Coronary artery (tissue), 2 donors: ENCODE measurements around the gene NCK2.

Source experiments
- DNase-seq: peaks from one replicate; pipeline ENCODE4 v3.0.0-alpha.2; 2017; ENCODE audit warnings: low spot score
- H3K27ac ChIP-seq, 2 donors: fragments of 200-600 bp; sonication (generic); one replicate each; pipeline ENCODE4 v1.5.1; 2016 to 2019
- H3K4me3 ChIP-seq: fragments of 200-600 bp; sonication (generic); 2 replicates; pipeline ENCODE4 v1.5.1; 2016; ENCODE audit warnings: mild to moderate bottlenecking, moderate library complexity
- CTCF ChIP-seq: fragments of 200-600 bp; sonication (generic); IDR thresholded peaks from one replicate; pipeline ENCODE4 v1.5.1; 2019; ENCODE audit warnings: antibody characterized with exemption

NCK2 gene

GRCh38 chr2:105723431-105723830 lies 21.3 kb upstream of the NCK2 start:
- no peak for TF ChIP-seq CTCF
- H3K4me3 ChIP-seq: no peak overlapping the region
- no peak for DNase-seq

GRCh38 chr2:105725388-105725787 lies 19.3 kb upstream of the NCK2 start:
- H3K4me3 ChIP-seq: no peak overlapping the region
- no peak overlapping the region for H3K27ac ChIP-seq
- no peak for TF ChIP-seq CTCF
- DNase-seq: no peak

More at GRCh38 chr2:105723431-105723830, 21.3 kb upstream of the NCK2 start:
- H3K27ac ChIP-seq: no peak overlapping the region

GRCh38 chr2:105730170-105730569 lies 14.5 kb upstream of the NCK2 start:
- TF ChIP-seq CTCF: no peak
- no peak for DNase-seq
- Histone ChIP-seq H3K4me3 (no peak overlapping the region), H3K27ac (no peak overlapping the region)

- no peak for TF ChIP-seq CTCF
- Histone ChIP-seq H3K27ac (no peak overlapping the region), H3K4me3 (no peak overlapping the region)
- no peak for DNase-seq
Observed at GRCh38 chr2:105731511-105731910, 13.2 kb upstream of the NCK2 start.

GRCh38 chr2:105732101-105732500 lies 12.6 kb upstream of the NCK2 start:
- no peak for TF ChIP-seq CTCF
- H3K4me3 ChIP-seq: no peak overlapping the region
- no peak overlapping the region for H3K27ac ChIP-seq
- DNase-seq: no peak

- no peak overlapping the region for H3K27ac ChIP-seq
- no peak for TF ChIP-seq CTCF
- DNase-seq: no peak
- H3K4me3 ChIP-seq: no peak overlapping the region
Observed at GRCh38 chr2:105732955-105733607, 11.6 kb upstream of the NCK2 start.

GRCh38 chr2:105733875-105734274 lies 10.8 kb upstream of the NCK2 start:
- no peak overlapping the region for H3K4me3 ChIP-seq
- TF ChIP-seq CTCF: no peak
- no peak for DNase-seq

More at GRCh38 chr2:105733875-105734274, 10.8 kb upstream of the NCK2 start:
- H3K27ac ChIP-seq: no peak overlapping the region
